Left lung (tissue), 10 donors: Measurements from ENCODE around the gene ARPP21. TPM values are rescaled to one million over a fixed set of nuclear protein-coding genes. Genes with fewer than 3 reads are reported as not detected.

Experiments used
- ATAC-seq: fragments of 200-7000 bp; cut with Tn5 transposase; one replicate; pipeline ENCODE4 v1.9.1; 2020; ENCODE audit warnings: moderate library complexity
- DNase-seq, 4 donors: peaks; one replicate each; pipeline ENCODE4 v3.0.0-alpha.2; 2013 to 2020
- H3K27ac ChIP-seq, 2 donors: fragments of 200-600 bp; sonication (generic) in 1 of 2; one replicate each; pipeline versions ENCODE4 v1.5.0 to v1.8.0; 2020 to 2021
- H3K27me3 ChIP-seq, 2 donors: fragments of 200-600 bp; sonication (generic) in 1 of 2; one replicate each; pipeline versions ENCODE4 v1.5.0 to v1.8.0; 2020 to 2021
- H3K36me3 ChIP-seq, 2 donors: fragments of 200-600 bp; sonication (generic) in 1 of 2; one replicate each; pipeline versions ENCODE4 v1.5.0 to v1.8.0; 2020 to 2021
- H3K4me1 ChIP-seq, 2 donors: fragments of 200-600 bp; one replicate each; pipeline ENCODE4 v1.8.0; 2021
- H3K4me3 ChIP-seq, 2 donors: fragments of 200-600 bp; sonication (generic) in 1 of 2; one replicate each; pipeline versions ENCODE4 v1.5.0 to v1.8.0; 2020 to 2021; ENCODE audit warnings: mild to moderate bottlenecking in 1 of 2
- H3K9me3 ChIP-seq, 2 donors: fragments of 200-600 bp; sonication (generic) in 1 of 2; one replicate each; pipeline versions ENCODE4 v1.5.0 to v1.8.0; 2020 to 2021
- intact Hi-C, 2 donors: fragments of 100-400 bp; cut with DNase I; formaldehyde crosslinking; loops; one replicate each; pipeline versions ENCODE4 v1.11.2 to v1.14.2; 2022
- polyA plus RNA-seq, 6 donors: library from polyadenylated mRNA; unstranded; fragments of 120-200 nt; gene quantifications; one replicate each; pipeline ENCODE4 v1.2.1, GENCODE V29; 2013; ENCODE audit not compliant: insufficient read length in 6 of 6
- total RNA-seq, 2 donors: library from RNA; stranded (reverse); fragmentation: NEBNext Ultra II Directional; extraction: Animal tissue kit (Norgen Biotek cat#: 25700); gene quantifications; one replicate each; pipeline ENCODE4 v1.2.1, GENCODE V29; 2021
- TF ChIP-seq, protein P1 (sequence below), 2 donors: fragments of 200-600 bp; sonication (generic) in 1 of 2; IDR thresholded peaks; one replicate each; pipeline versions ENCODE4 v1.5.0 to v1.8.0; 2021; ENCODE audit warnings: antibody characterized with exemption in 2 of 2
- donor health status: DM: no; HTN: yes; CAD: no.
- donor health status: DM: no; HTN: no; CAD: no.

ARPP21 gene
- total and polyA plus RNA-seq, 8 donors, result 0.21 to 0.45 (median 0.27) TPM; not detected in 2

DNA sequence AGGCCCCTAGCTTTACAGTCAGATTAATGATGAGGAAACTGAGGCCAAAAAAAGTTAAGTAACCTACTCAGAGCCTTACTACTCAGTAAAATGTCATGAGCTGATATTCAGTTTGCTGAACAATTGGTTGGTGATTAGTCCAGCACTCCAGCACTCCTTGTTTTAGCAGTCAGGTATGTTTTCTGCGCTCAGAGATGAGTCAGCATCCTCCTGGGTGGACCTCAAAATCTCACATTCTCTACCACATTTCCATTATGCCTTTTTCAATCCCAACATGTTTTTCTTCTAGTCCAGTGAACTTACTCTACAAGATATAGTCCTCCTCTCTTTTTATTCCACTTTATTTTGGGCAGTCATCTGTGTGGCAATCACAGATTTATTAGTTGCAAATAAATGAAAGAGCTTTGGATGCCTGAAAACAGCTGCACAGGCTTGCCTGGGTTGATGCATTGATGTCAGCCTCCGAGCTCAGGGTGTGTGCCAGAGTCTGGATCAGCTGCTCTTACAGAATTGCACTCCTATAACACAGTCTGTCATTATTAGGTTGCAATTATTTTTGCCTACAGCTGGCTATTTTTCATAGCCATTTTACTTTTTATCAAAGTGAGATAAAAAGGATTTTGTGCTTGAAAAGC lies 133.2 kb downstream of the ARPP21 start:
- intact Hi-C loops, result no loop called here
- Histone ChIP-seq H3K36me3 (no peaks in the 10 kb centered on the region), H3K4me3 (no peak overlapping the region), H3K9me3 (no peaks in the 10 kb centered on the region), H3K27ac (no peak overlapping the region), H3K27me3 (no peaks in the 10 kb centered on the region), H3K4me1 (no peaks in the 10 kb centered on the region)
- DNase-seq (peak in 2 of 4 donors; percentile 25 to 34), ATAC-seq (no peak)
- TF ChIP-seq, protein P1, sequence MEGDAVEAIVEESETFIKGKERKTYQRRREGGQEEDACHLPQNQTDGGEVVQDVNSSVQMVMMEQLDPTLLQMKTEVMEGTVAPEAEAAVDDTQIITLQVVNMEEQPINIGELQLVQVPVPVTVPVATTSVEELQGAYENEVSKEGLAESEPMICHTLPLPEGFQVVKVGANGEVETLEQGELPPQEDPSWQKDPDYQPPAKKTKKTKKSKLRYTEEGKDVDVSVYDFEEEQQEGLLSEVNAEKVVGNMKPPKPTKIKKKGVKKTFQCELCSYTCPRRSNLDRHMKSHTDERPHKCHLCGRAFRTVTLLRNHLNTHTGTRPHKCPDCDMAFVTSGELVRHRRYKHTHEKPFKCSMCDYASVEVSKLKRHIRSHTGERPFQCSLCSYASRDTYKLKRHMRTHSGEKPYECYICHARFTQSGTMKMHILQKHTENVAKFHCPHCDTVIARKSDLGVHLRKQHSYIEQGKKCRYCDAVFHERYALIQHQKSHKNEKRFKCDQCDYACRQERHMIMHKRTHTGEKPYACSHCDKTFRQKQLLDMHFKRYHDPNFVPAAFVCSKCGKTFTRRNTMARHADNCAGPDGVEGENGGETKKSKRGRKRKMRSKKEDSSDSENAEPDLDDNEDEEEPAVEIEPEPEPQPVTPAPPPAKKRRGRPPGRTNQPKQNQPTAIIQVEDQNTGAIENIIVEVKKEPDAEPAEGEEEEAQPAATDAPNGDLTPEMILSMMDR (IDR thresholded peaks at IDR 0.05), result no peak

DNA sequence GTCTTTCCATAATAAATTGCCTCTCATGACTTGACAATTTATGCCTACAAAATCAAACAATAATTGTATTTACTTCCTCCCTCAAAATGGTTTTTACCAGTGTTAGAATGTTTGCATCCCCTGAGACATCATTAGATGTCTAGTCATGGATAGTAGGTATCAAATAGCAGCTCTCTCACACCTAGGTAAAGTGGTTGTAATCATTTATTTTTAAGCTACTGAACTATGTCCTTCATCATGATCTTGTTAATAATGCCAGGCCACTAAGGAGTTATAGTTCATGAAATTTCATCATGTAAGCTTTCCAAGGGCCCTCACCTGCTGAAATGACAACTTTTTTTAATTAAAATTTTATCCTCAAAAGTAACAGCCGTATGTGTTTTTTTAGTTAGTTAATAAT lies 134.1 kb downstream of the ARPP21 start:
- no peak for DNase-seq
- Histone ChIP-seq H3K9me3 (no peaks in the 10 kb centered on the region), H3K36me3 (no peaks in the 10 kb centered on the region), H3K4me1 (no peaks in the 10 kb centered on the region), H3K27me3 (no peaks in the 10 kb centered on the region), H3K27ac (no peak overlapping the region), H3K4me3 (no peak overlapping the region)
- no peak for ATAC-seq
- TF ChIP-seq, protein P1 (IDR thresholded peaks at IDR 0.05), result no peak
- intact Hi-C loops, result no loop called here

DNA sequence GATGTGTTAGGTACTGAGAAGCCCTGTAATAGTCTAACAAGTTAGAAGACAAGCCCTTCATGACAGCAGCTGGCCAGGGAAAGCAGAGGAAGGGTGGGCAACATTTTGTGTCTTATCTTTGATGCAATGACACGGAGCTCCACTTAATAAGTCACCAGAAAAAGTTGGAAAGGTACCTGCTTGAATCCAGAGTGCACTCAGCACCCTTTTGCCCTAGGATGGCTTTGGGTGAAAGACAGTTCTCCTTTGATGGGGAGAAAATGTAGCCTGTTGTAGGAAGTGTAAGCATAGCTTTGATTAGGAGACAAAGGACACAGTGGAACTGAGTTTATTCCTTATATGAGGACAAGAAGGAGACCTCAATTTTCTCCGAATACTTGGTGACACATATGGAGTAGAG lies 137.0 kb downstream of the ARPP21 start:
- H3K9me3 ChIP-seq, result no peaks in the 10 kb centered on the region
- TF ChIP-seq, protein P1 (IDR thresholded peaks at IDR 0.05), result no peak
- no peak overlapping the region for H3K4me3 ChIP-seq
- H3K4me1 ChIP-seq, result no peaks in the 10 kb centered on the region
- no peak overlapping the region for H3K27ac ChIP-seq
- intact Hi-C loops, result no loop called here
- DNase-seq, result no peak
- H3K27me3 ChIP-seq, result no peaks in the 10 kb centered on the region
- ATAC-seq, result no peak
- H3K36me3 ChIP-seq, result no peaks in the 10 kb centered on the region

DNA sequence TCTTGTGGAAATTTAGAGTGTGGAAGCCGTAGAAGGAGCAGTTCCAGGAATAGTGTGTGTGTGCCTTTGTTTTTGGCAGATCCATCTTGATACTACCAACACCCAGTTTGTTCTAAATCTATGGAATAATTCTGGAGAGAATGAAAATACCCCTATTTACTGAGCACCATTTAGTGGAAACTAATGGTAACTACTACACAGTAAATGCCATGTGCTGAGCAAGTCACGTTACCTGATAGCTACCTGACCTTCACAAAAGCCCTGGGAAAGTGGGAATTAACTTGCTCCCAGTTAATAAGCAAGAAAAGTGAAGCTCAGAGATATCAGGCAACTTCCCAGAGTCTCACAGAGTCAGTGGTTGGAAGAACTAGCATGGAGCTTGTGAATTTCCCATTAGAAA lies 137.7 kb downstream of the ARPP21 start:
- intact Hi-C loops, result no loop called here
- ATAC-seq, result no peak

More for the DNA sequence above, 137.7 kb downstream of the ARPP21 start:
- no peaks in the 10 kb centered on the region for H3K27me3 ChIP-seq
- no peaks in the 10 kb centered on the region for H3K36me3 ChIP-seq
- H3K4me1 ChIP-seq, result no peaks in the 10 kb centered on the region
- TF ChIP-seq, protein P1 (IDR thresholded peaks at IDR 0.05), result no peak
- DNase-seq, result no peak
- H3K4me3 ChIP-seq, result no peak overlapping the region
- H3K9me3 ChIP-seq, result no peaks in the 10 kb centered on the region
- H3K27ac ChIP-seq, result no peak overlapping the region
